BLaER1 treated with 17β-estradiol and CSF1 and Interleukin-3, amounts not matched to agents 10 nM and 100 nM (cell line): ENCODE measurements around the gene USB1.

Source experiments
- H3K27ac ChIP-seq, 11 experiments: shearing (Covaris generic); formaldehyde crosslinking; 2 replicates each; pipeline ENCODE4 v1.8.1; 2022
- H3K27me3 ChIP-seq, 11 experiments: shearing (Covaris generic); formaldehyde crosslinking; 2 replicates each; pipeline ENCODE4 v1.8.1; 2022
- H3K36me3 ChIP-seq, 11 experiments: shearing (Covaris generic); formaldehyde crosslinking; 2 replicates each; pipeline ENCODE4 v1.8.1; 2022
- H3K4me1 ChIP-seq, 10 experiments: shearing (Covaris generic); formaldehyde crosslinking; 2 replicates each; pipeline ENCODE4 v1.8.1; 2022
- H3K4me2 ChIP-seq, 11 experiments: shearing (Covaris generic); formaldehyde crosslinking; 2 replicates each; pipeline ENCODE4 v1.8.1; 2022
- H3K4me3 ChIP-seq, 10 experiments: shearing (Covaris generic); formaldehyde crosslinking; 2 replicates each; pipeline ENCODE4 v1.8.1; 2022
- H3K9ac ChIP-seq, 11 experiments: shearing (Covaris generic); formaldehyde crosslinking; 2 replicates each; pipeline ENCODE4 v1.8.1; 2022
- H3K9me3 ChIP-seq, 11 experiments: shearing (Covaris generic); formaldehyde crosslinking; replicated peaks in 1 of 11; 2 replicates each; pipeline ENCODE4 v1.8.1; 2022
- H4K20me1 ChIP-seq, 11 experiments: shearing (Covaris generic); formaldehyde crosslinking; 2 replicates each; pipeline ENCODE4 v1.8.1; 2022
- Cebpa-rat ChIP-seq, 11 experiments: shearing (Covaris generic); IDR thresholded peaks; 2 replicates each; pipeline ENCODE4 v1.8.1; 2022

USB1 gene

GRCh38 chr16:58029410-58029809 is 28.2 kb downstream of the USB1 start:
- Histone ChIP-seq H4K20me1 (peaks cover 0 to 46% (median 27%) of the 10 kb centered on the region in 11 experiments; a peak in 19 of 22 replicates), H3K27me3 (peaks cover 37 to 53% (median 47%) of the 10 kb centered on the region in 11 experiments), H3K4me2 (no peak overlapping the region), H3K9me3 (no peaks in the 10 kb centered on the region), H3K9ac (no peak overlapping the region), H3K4me1 (peaks cover 34 to 52% (median 40%) of the 10 kb centered on the region in 10 experiments), H3K36me3 (no peaks in the 10 kb centered on the region), H3K4me3 (no peak overlapping the region), H3K27ac (no peak overlapping the region)
- TF ChIP-seq Cebpa-rat (IDR thresholded peaks at IDR 0.05), result no peak

GRCh38 chr16:58030136-58030840 is 29.1 kb downstream of the USB1 start:
- Histone ChIP-seq H3K27ac (no peak overlapping the region), H3K36me3 (no peaks in the 10 kb centered on the region), H3K4me2 (peak overlapping the region in 1 of 11 experiments; percentile 55; a peak in 2 of 22 replicates), H3K9ac (no peak overlapping the region), H3K4me3 (no peak overlapping the region), H3K4me1 (peaks cover 33 to 48% (median 39%) of the 10 kb centered on the region in 10 experiments), H3K27me3 (peaks cover 29 to 44% (median 38%) of the 10 kb centered on the region in 11 experiments), H3K9me3 (no peaks in the 10 kb centered on the region), H4K20me1 (peaks cover 0 to 37% (median 23%) of the 10 kb centered on the region in 11 experiments; a peak in 19 of 22 replicates)
- no peak for TF ChIP-seq Cebpa-rat (IDR thresholded peaks at IDR 0.05)

- H3K4me1 ChIP-seq, result peaks cover 33 to 50% (median 38%) of the 10 kb centered on the region in 10 experiments
- TF ChIP-seq Cebpa-rat (IDR thresholded peaks at IDR 0.05), result no peak
- H3K27ac ChIP-seq, result peak overlapping the region in 1 of 11 experiments; percentile 30; a peak in 2 of 22 replicates
- peaks cover 0 to 29% (median 14%) of the 10 kb centered on the region in 11 experiments; a peak in 19 of 22 replicates for H4K20me1 ChIP-seq
- H3K9me3 ChIP-seq, result no peaks in the 10 kb centered on the region
- H3K36me3 ChIP-seq, result no peaks in the 10 kb centered on the region
- H3K4me3 ChIP-seq, result no peak overlapping the region
- peaks cover 19 to 35% (median 29%) of the 10 kb centered on the region in 11 experiments for H3K27me3 ChIP-seq
- no peak overlapping the region for H3K9ac ChIP-seq
- H3K4me2 ChIP-seq, result peak overlapping the region in 5 of 11 experiments; percentile 25 to 71 (median 55); a peak in 9 of 22 replicates
These were observed 30.0 kb downstream of the USB1 start for GRCh38 chr16:58031016-58031800.

DNA sequence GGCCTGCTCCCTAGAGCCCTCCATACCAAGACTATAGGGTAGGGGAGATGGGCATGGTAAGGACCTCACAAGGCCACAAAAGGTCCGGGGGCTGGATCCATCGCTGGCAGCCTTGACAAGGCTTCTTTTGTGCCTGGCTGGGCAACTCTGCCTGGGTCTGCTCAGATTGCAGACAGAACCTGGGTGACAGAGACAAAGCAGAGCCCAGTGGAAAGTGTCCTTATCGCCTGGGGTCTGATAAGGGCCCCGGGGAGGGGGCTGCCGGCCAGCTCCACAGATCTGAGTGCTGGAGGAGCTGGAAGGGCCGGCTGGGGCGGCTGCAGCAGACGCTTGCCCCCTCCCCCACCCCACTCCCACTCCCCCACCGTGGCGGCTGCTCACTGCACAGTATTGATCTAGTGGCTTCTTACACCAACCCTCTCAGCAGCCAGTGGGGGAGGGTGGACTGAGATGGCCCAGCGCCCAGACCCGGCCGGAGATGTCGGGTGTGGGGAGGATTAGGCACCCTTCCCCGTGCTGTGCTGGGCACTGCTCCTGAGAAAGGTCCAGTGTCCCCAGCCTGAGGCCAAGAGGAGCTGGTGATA is 31.6 kb downstream of the USB1 start:
- no peaks in the 10 kb centered on the region for H3K9me3 ChIP-seq
- H3K9ac ChIP-seq, result no peak overlapping the region
- TF ChIP-seq Cebpa-rat (IDR thresholded peaks at IDR 0.05), result no peak
- H3K4me1 ChIP-seq, result peaks cover 23 to 38% (median 27%) of the 10 kb centered on the region in 10 experiments
- no peaks in the 10 kb centered on the region for H3K36me3 ChIP-seq
- no peak overlapping the region for H3K4me3 ChIP-seq
- H3K27ac ChIP-seq, result no peak overlapping the region
- peaks cover 0 to 16% (median 0%) of the 10 kb centered on the region in 11 experiments; a peak in 9 of 22 replicates for H4K20me1 ChIP-seq
- peaks cover 3 to 19% (median 13%) of the 10 kb centered on the region in 11 experiments for H3K27me3 ChIP-seq
- no peak overlapping the region for H3K4me2 ChIP-seq

DNA sequence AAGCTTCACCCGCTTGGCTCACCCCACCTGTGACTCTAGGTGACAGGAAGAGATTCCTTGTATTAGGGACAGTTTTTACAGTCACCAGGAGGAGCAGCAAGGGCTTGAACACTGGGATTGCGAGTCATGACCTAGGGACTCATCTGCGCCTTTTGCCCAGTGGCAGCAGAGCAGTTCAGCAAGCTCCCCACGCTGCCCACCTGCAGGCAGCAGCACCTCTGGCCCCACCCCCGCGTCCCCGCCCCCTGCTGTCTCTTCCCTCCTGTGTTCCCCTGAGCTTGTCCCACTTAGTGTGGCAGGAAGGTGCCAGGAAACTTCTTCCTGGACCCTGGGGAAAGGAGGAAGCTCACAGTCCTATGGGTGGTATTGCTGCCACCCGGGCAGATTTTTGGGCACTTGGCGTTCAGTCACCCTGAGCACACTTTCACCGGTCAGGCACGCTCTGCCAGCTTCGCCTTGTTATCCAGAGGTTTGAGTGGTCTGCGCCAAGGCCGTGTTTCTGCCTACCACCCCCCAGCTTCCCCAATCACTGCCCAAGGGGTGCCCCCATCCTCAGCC is 33.0 kb downstream of the USB1 start:
- Histone ChIP-seq H3K4me1 (peaks cover 14 to 35% (median 26%) of the 10 kb centered on the region in 10 experiments), H3K27ac (no peak overlapping the region)

DNA sequence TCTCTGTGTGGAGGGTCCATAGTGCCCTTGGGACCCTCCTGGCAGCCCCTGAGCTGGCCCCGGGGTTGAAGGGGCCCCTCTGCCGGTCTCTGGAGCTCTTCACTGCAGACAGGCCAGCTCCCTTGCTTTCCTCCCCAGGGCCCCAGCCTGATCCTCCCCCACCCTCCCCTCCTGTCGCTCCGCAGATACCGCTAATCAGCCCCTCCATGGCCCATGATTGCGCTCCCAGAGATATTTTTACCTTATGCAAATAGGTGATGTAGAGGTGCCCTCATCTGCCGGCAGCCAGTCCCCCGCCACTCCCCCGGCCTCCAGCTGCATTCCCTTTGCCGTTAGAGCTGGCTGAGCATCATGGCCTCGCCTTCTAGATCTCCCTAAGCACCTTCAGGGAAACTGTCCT is 33.6 kb downstream of the USB1 start:
- H3K27me3 ChIP-seq, result no peaks in the 10 kb centered on the region; a peak in 4 of 22 replicates
- no peak overlapping the region for H3K9ac ChIP-seq
- no peaks in the 10 kb centered on the region for H3K36me3 ChIP-seq
- TF ChIP-seq Cebpa-rat (IDR thresholded peaks at IDR 0.05), result no peak
- H4K20me1 ChIP-seq, result peaks cover 0 to 7% (median 0%) of the 10 kb centered on the region in 11 experiments; a peak in 4 of 22 replicates
- no peaks in the 10 kb centered on the region for H3K9me3 ChIP-seq
- peaks cover 14 to 35% (median 26%) of the 10 kb centered on the region in 10 experiments for H3K4me1 ChIP-seq
- no peak overlapping the region for H3K27ac ChIP-seq
- peak overlapping the region in 7 of 11 experiments; percentile 15 to 44 (median 38); a peak in 11 of 22 replicates for H3K4me2 ChIP-seq
- H3K4me3 ChIP-seq, result no peak overlapping the region

More for the DNA sequence above, 33.0 kb downstream of the USB1 start:
- Histone ChIP-seq H3K9ac (no peak overlapping the region), H4K20me1 (peaks cover 0 to 9% (median 0%) of the 10 kb centered on the region in 11 experiments; a peak in 4 of 22 replicates), H3K4me3 (no peak overlapping the region), H3K36me3 (no peaks in the 10 kb centered on the region), H3K27me3 (peaks cover 0 to 5% (median under 1%) of the 10 kb centered on the region in 11 experiments; a peak in 7 of 22 replicates), H3K4me2 (peak overlapping the region in 8 of 11 experiments; percentile 15 to 44 (median 35); a peak in 11 of 22 replicates), H3K9me3 (no peaks in the 10 kb centered on the region)
- no peak for TF ChIP-seq Cebpa-rat (IDR thresholded peaks at IDR 0.05)

DNA sequence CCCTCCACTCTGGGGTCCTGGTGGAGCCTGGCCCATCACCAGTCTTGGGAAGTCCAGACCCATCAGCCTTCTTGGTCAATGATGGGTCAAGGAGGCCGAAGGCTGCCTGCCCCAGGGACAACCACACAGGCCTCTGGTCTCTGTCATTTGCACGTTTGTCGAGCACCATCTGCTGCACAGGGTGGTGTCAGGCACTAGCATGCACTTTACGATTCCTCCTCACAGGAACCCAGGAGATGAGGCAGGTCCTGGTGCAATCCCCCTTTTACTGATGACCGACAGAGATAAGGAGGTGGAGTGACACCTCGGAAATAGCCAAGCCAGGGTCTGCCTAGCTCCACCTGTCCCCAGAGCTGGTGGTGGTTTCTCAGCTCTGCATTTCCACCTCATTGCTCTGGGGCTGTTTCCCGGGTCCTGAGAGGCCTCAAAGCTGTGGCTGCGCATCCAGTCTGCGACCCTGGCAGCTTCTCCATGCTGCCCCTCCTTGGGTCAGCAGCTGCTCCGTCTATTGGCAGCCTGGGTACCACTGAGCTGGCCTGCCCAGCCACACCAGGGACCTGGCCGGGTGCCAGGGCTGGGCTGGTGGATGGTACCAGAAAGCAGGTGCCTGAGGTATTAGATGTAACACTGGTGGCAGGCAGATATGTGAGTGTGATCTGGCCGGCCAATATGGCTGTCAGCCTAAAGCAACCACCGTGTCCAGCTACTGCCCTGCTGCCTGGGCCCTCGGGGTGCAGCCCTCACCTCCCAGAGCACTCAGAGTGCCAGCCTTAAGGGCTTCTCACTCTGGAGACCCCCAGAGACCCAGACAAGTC is 34.4 kb downstream of the USB1 start:
- no peaks in the 10 kb centered on the region for H3K36me3 ChIP-seq
- TF ChIP-seq Cebpa-rat (IDR thresholded peaks at IDR 0.05), result no peak
- no peaks in the 10 kb centered on the region for H3K27me3 ChIP-seq
- no peak overlapping the region for H3K27ac ChIP-seq
- no peak overlapping the region for H3K4me3 ChIP-seq
- no peaks in the 10 kb centered on the region; a peak in 1 of 22 replicates for H4K20me1 ChIP-seq
- H3K4me2 ChIP-seq, result peak overlapping the region in 7 of 11 experiments; percentile 4 to 44 (median 38); a peak in 11 of 22 replicates
- H3K4me1 ChIP-seq, result peaks cover 14 to 40% (median 28%) of the 10 kb centered on the region in 10 experiments
- H3K9me3 ChIP-seq, result no peaks in the 10 kb centered on the region
- no peak overlapping the region for H3K9ac ChIP-seq

- Histone ChIP-seq H3K9ac (no peak overlapping the region), H3K4me1 (peaks cover under 1 to 49% (median 35%) of the 10 kb centered on the region in 10 experiments; a peak in 18 of 20 replicates), H3K27ac (no peak overlapping the region), H3K9me3 (no peaks in the 10 kb centered on the region), H3K4me3 (no peak overlapping the region), H4K20me1 (no peaks in the 10 kb centered on the region; a peak in 1 of 22 replicates), H3K27me3 (no peaks in the 10 kb centered on the region), H3K4me2 (no peak overlapping the region), H3K36me3 (no peaks in the 10 kb centered on the region)
- TF ChIP-seq Cebpa-rat (IDR thresholded peaks at IDR 0.05), result no peak
These were observed 35.7 kb downstream of the USB1 start for GRCh38 chr16:58036943-58037342.
